ENCODE data around the gene VSTM5.

VSTM5 gene

DNA sequence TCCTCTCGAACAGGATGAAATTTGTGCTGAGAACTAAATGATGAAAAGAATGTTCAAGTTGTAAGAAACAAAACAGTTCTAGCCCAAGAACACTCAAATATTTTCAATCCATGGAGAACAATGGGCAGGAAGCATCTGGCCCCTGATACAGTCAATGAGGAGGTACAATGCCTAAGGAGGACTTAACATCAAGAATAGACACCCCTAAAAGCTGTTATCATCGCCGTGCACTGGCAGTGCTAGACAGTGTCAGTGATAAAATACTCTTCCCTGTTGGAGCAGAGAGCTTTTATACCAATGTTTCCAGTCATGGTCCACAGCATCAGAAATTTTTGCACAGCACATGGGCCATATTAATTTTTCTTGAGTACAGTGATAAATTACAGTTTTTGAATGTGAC, 20.2 kb upstream of the VSTM5 start:
- TF ChIP-seq, protein P1, sequence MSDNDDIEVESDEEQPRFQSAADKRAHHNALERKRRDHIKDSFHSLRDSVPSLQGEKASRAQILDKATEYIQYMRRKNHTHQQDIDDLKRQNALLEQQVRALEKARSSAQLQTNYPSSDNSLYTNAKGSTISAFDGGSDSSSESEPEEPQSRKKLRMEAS (IDR thresholded peaks at IDR 0.05) = no peak
- no peak for TF ChIP-seq EGR1 (IDR thresholded peaks at IDR 0.05)
- TF ChIP-seq CEBPB (IDR thresholded peaks at IDR 0.05) = no peak
- TF ChIP-seq CREB1 (IDR thresholded peaks at IDR 0.05; ENCODE audit: low read depth) = no peak
- no peak for TF ChIP-seq FOXM1 (IDR thresholded peaks at IDR 0.05; ENCODE audit: borderline replicate concordance, low read depth)
- no peak for TF ChIP-seq ZBTB7A (IDR thresholded peaks at IDR 0.05; ENCODE audit: low read depth)
- TF ChIP-seq YY1 (IDR thresholded peaks at IDR 0.05; ENCODE audit: low read depth) = no peak
- no peak for TF ChIP-seq TCF12 (IDR thresholded peaks at IDR 0.05; ENCODE audit: low read depth)
- TF ChIP-seq EP300 (IDR thresholded peaks at IDR 0.05; ENCODE audit: borderline replicate concordance) = no peak
- TF ChIP-seq TEAD4 (IDR thresholded peaks at IDR 0.05) = no peak
- TF ChIP-seq, protein P2, sequence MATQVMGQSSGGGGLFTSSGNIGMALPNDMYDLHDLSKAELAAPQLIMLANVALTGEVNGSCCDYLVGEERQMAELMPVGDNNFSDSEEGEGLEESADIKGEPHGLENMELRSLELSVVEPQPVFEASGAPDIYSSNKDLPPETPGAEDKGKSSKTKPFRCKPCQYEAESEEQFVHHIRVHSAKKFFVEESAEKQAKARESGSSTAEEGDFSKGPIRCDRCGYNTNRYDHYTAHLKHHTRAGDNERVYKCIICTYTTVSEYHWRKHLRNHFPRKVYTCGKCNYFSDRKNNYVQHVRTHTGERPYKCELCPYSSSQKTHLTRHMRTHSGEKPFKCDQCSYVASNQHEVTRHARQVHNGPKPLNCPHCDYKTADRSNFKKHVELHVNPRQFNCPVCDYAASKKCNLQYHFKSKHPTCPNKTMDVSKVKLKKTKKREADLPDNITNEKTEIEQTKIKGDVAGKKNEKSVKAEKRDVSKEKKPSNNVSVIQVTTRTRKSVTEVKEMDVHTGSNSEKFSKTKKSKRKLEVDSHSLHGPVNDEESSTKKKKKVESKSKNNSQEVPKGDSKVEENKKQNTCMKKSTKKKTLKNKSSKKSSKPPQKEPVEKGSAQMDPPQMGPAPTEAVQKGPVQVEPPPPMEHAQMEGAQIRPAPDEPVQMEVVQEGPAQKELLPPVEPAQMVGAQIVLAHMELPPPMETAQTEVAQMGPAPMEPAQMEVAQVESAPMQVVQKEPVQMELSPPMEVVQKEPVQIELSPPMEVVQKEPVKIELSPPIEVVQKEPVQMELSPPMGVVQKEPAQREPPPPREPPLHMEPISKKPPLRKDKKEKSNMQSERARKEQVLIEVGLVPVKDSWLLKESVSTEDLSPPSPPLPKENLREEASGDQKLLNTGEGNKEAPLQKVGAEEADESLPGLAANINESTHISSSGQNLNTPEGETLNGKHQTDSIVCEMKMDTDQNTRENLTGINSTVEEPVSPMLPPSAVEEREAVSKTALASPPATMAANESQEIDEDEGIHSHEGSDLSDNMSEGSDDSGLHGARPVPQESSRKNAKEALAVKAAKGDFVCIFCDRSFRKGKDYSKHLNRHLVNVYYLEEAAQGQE (IDR thresholded peaks at IDR 0.05; ENCODE audit: low read depth) = no peak
- no peak for TF ChIP-seq RAD21 (IDR thresholded peaks at IDR 0.05; ENCODE audit: low read depth)
- TF ChIP-seq TAF1 (IDR thresholded peaks at IDR 0.05; ENCODE audit: low read depth) = no peak
- TF ChIP-seq, protein P3, sequence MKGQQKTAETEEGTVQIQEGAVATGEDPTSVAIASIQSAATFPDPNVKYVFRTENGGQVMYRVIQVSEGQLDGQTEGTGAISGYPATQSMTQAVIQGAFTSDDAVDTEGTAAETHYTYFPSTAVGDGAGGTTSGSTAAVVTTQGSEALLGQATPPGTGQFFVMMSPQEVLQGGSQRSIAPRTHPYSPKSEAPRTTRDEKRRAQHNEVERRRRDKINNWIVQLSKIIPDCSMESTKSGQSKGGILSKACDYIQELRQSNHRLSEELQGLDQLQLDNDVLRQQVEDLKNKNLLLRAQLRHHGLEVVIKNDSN (IDR thresholded peaks at IDR 0.05) = no peak

DNA sequence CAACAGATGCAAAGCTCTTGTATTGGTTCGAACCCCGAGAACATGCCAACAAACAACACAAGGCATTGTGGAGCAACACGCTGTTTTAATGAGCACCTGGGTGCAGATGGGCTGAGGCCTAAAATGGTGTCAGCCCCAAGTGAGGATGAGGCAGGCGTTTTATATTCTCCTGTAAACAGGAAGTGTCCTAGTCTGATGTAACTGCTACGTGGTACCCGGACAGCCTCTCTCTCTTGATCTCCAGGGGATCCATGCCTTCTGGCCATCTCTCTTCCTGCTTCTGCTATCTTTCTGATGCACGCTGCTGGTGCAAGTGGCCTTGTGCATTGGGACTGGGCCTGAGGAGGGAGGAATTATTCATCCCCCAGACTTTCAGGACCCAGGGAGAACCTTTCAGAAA, 19.4 kb upstream of the VSTM5 start:
- TF ChIP-seq, protein P3 (IDR thresholded peaks at IDR 0.05) = no peak
- TF ChIP-seq TCF12 (IDR thresholded peaks at IDR 0.05; ENCODE audit: low read depth) = no peak
- no peak for TF ChIP-seq EP300 (IDR thresholded peaks at IDR 0.05; ENCODE audit: borderline replicate concordance)
- TF ChIP-seq, protein P1 (IDR thresholded peaks at IDR 0.05) = no peak
- no peak for TF ChIP-seq ZBTB7A (IDR thresholded peaks at IDR 0.05; ENCODE audit: low read depth)
- TF ChIP-seq EGR1 (IDR thresholded peaks at IDR 0.05) = no peak
- TF ChIP-seq RAD21 (IDR thresholded peaks at IDR 0.05; ENCODE audit: low read depth) = no peak
- TF ChIP-seq YY1 (IDR thresholded peaks at IDR 0.05; ENCODE audit: low read depth) = no peak
- TF ChIP-seq CEBPB (IDR thresholded peaks at IDR 0.05) = no peak
- no peak for TF ChIP-seq TEAD4 (IDR thresholded peaks at IDR 0.05)
- TF ChIP-seq, protein P2 (IDR thresholded peaks at IDR 0.05; ENCODE audit: low read depth) = no peak
- no peak for TF ChIP-seq TAF1 (IDR thresholded peaks at IDR 0.05; ENCODE audit: low read depth)
- no peak for TF ChIP-seq FOXM1 (IDR thresholded peaks at IDR 0.05; ENCODE audit: borderline replicate concordance, low read depth)
- no peak for TF ChIP-seq CREB1 (IDR thresholded peaks at IDR 0.05; ENCODE audit: low read depth)
- no peak for TF ChIP-seq NFIC (IDR thresholded peaks at IDR 0.05)

DNA sequence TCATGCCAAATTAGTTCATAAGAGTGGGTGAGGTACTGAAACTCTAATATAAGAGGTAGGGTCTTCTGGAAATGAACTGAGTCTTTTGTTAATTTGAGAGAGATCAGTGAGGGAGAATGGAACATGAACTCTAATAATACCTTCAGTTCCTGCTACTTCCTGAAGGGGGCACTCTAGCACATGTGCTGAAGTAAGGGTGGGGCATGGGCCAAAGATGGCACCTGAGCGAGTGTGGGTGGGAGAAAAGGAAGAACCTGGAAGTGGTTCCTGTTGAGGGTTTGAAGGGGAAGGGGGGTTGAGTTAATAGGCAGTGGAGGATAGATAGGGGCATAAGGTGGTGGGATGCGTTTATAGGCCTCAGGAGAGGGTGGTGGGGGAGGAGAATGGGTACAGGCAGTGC, 18.0 kb upstream of the VSTM5 start:
- TF ChIP-seq RAD21 (IDR thresholded peaks at IDR 0.05; ENCODE audit: low read depth) = peak; percentile 46

DNA sequence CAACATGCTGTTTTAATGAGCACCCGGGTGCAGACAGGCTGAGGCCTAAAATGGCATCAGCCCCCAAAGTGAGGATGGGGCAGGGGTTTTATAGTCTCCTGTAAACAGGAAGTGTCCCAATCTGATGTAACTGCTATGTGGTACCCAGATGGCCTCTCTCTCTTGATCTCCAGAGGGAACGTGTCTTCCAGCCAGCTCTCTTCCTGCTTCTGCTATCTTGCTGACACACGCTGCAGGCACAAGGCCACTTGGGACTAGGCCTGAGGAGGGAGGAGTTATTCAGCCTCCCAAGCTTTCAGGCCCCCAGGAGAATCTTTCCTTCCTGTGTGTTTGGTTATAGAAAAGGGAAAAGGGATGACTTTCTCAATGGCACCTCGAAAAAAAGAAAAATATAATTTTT, 11.4 kb upstream of the VSTM5 start:
- TF ChIP-seq CREB1 (IDR thresholded peaks at IDR 0.05; ENCODE audit: low read depth) (no peak), NFIC (IDR thresholded peaks at IDR 0.05) (no peak), ZBTB7A (IDR thresholded peaks at IDR 0.05; ENCODE audit: low read depth) (no peak), RAD21 (IDR thresholded peaks at IDR 0.05; ENCODE audit: low read depth) (no peak)
- TF ChIP-seq, protein P1 (IDR thresholded peaks at IDR 0.05) = no peak

DNA sequence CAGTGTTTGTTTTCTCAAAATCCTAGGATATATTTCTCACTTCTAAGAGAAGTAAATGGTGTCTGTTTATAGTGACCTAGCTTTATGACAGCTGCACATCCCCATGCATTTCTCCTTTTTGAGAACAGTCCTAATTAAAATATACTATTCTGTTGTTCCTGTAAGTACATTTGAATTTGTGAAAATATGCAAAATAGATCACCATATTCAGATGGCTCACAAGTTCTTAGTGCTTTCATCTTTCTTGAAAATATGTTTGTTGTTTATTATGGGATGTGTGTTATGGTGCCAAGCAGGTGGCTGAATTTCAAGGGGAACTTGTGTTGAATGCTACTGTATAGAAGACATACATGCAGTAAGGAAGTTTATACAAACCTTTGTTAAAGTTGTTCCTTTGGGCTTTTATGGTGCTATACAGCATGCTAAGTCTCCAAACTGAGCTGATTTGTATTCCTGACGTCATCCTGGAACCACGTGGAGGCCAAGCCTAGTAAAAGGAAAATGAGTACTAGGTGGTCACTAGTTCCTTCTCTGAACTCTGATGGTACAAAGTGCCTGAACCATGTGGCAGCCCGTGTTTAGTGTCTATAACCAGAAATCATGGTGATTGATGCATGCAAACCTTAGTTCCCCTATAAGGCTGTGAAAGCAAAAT, 7.8 kb upstream of the VSTM5 start:
- TF ChIP-seq CEBPB (IDR thresholded peaks at IDR 0.05) (no peak), YY1 (IDR thresholded peaks at IDR 0.05; ENCODE audit: low read depth) (no peak), EP300 (IDR thresholded peaks at IDR 0.05; ENCODE audit: borderline replicate concordance) (no peak), ZBTB7A (IDR thresholded peaks at IDR 0.05; ENCODE audit: low read depth) (no peak), CREB1 (IDR thresholded peaks at IDR 0.05; ENCODE audit: low read depth) (no peak), TEAD4 (IDR thresholded peaks at IDR 0.05) (no peak), EGR1 (IDR thresholded peaks at IDR 0.05) (no peak), TCF12 (IDR thresholded peaks at IDR 0.05; ENCODE audit: low read depth) (no peak), FOXM1 (IDR thresholded peaks at IDR 0.05; ENCODE audit: borderline replicate concordance, low read depth) (no peak), TAF1 (IDR thresholded peaks at IDR 0.05; ENCODE audit: low read depth) (no peak), RAD21 (IDR thresholded peaks at IDR 0.05; ENCODE audit: low read depth) (no peak), NFIC (IDR thresholded peaks at IDR 0.05) (no peak)
- TF ChIP-seq, protein P2 (IDR thresholded peaks at IDR 0.05; ENCODE audit: low read depth) = no peak
- TF ChIP-seq, protein P3 (IDR thresholded peaks at IDR 0.05) = no peak
- TF ChIP-seq, protein P1 (IDR thresholded peaks at IDR 0.05) = no peak

All from Ishikawa (cell line).